ENCODE data around the gene SELL. TPM values are rescaled to one million over a fixed set of nuclear protein-coding genes. Genes with fewer than 3 reads are reported as not detected.
"Not testable (repeated sequence)": the region's sequence is repeated elsewhere in the genome, so short reads cannot be mapped to it uniquely, and the experiment has no call there.

The SELL gene
- total and polyA plus RNA-seq, 2 experiments from 2014 or later = 1.1 to 1.5 TPM

DNA sequence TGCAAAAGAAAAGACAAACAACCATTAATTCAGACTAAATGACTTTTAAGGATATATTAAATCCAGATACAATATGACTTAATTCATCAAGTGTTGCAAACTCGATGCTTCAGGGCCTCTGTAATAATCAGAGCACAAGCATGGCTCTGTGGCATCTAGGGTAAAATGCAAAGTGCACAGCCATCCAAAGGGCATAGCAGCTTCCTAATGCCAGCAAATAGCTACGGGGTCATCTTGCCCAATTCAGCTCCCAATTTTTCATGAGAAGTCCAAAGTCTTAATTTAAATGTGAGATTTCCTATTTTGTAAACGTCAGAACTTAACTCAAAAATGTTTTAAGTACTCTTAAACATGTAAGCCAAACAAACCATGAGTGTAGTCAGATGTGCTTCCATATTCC is 14.5 kb upstream of the SELL start:
- Histone ChIP-seq H3K4me2 (no peak overlapping the region), H3K27ac (no peak overlapping the region), H3K9me2 (replicated peaks; ENCODE audit: insufficient read depth) (no peaks in the 10 kb centered on the region), H3K4me1 (ENCODE audit: insufficient read depth) (peaks cover 13% of the 10 kb centered on the region), H3K9me3 (ENCODE audit: low read depth) (no peaks in the 10 kb centered on the region), H3K4me3 (no peak overlapping the region), H3K27me3 (no peaks in the 10 kb centered on the region), H3K36me3 (replicated peaks; ENCODE audit: insufficient read depth, low read depth) (no peaks in the 10 kb centered on the region), H2AFZ (no peak overlapping the region), H3K79me2 (no peaks in the 10 kb centered on the region), H4K20me1 (ENCODE audit: insufficient read depth, poor library complexity, severe bottlenecking) (no peaks in the 10 kb centered on the region)
- TF ChIP-seq EZH2phosphoT487 (IDR thresholded peaks at IDR 0.05; ENCODE audit: low read depth, severe bottlenecking, unreplicated experiment) = no peak
- no peak for TF ChIP-seq EZH2 (IDR thresholded peaks at IDR 0.05; ENCODE audit: borderline replicate concordance)
- TF ChIP-seq, protein P1, sequence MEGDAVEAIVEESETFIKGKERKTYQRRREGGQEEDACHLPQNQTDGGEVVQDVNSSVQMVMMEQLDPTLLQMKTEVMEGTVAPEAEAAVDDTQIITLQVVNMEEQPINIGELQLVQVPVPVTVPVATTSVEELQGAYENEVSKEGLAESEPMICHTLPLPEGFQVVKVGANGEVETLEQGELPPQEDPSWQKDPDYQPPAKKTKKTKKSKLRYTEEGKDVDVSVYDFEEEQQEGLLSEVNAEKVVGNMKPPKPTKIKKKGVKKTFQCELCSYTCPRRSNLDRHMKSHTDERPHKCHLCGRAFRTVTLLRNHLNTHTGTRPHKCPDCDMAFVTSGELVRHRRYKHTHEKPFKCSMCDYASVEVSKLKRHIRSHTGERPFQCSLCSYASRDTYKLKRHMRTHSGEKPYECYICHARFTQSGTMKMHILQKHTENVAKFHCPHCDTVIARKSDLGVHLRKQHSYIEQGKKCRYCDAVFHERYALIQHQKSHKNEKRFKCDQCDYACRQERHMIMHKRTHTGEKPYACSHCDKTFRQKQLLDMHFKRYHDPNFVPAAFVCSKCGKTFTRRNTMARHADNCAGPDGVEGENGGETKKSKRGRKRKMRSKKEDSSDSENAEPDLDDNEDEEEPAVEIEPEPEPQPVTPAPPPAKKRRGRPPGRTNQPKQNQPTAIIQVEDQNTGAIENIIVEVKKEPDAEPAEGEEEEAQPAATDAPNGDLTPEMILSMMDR (IDR thresholded peaks at IDR 0.05; ENCODE audit: poor library complexity) = no peak
- no peak for DNase-seq (ENCODE audit: low spot score)
- WGBS (ENCODE audit: low lambda C conversion rate, missing lambda C conversion rate) = 74% methylated on average over 3 of the region's 3 CpGs

DNA sequence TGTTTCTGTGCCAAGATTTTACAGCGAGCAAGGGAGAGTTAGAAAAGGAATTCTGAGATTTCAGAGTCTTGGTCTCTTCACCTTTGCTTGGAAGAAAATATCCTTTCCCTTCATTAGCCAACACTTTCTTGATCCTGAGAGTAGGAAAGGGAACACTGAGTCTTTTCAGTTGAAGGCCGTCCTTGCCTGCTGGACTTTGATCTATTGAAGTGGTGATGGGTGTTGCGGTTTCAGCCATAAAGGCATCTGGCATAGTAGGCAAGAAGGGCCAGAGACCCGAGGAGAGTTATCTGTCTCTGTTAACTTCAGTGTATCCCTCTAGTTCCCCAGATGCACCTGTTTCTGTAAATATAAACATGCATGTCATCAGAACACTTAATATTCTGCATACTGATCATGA is 12.7 kb upstream of the SELL start:
- Histone ChIP-seq H3K27me3 (no peaks in the 10 kb centered on the region), H3K36me3 (replicated peaks; ENCODE audit: insufficient read depth, low read depth) (no peaks in the 10 kb centered on the region), H3K4me3 (no peak overlapping the region), H3K9me3 (ENCODE audit: low read depth) (no peaks in the 10 kb centered on the region), H3K4me2 (no peak overlapping the region), H3K4me1 (ENCODE audit: insufficient read depth) (peaks cover 13% of the 10 kb centered on the region), H2AFZ (no peak overlapping the region), H3K9me2 (replicated peaks; ENCODE audit: insufficient read depth) (no peaks in the 10 kb centered on the region), H4K20me1 (ENCODE audit: insufficient read depth, poor library complexity, severe bottlenecking) (no peaks in the 10 kb centered on the region), H3K79me2 (no peaks in the 10 kb centered on the region), H3K27ac (no peak overlapping the region)
- TF ChIP-seq EZH2 (IDR thresholded peaks at IDR 0.05; ENCODE audit: borderline replicate concordance) (no peak), EZH2phosphoT487 (IDR thresholded peaks at IDR 0.05; ENCODE audit: low read depth, severe bottlenecking, unreplicated experiment) (no peak)
- TF ChIP-seq, protein P1 (IDR thresholded peaks at IDR 0.05; ENCODE audit: poor library complexity) = no peak
- no peak for DNase-seq (ENCODE audit: low spot score)
- 59% methylated on average over 4 of the region's 4 CpGs for WGBS (ENCODE audit: low lambda C conversion rate, missing lambda C conversion rate)

DNA sequence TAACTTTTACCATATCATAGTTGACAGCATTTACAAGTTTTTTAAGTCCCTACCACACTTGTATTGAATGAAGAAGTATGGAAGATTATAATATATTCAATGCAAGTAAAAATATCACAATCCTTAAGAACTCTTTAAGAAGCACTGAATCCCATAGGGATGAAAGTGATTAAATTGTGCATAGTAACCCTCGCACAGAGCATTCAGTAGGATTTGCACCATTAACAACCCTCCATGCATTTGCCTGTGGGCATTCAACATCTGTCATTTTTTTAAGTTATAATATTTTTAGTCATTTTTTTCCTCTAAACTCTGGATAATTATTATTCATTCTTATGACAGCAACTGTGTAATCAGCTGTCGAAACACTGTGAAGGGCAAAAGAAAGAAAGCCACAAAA is 12.3 kb upstream of the SELL start:
- no peaks in the 10 kb centered on the region for H3K36me3 ChIP-seq (replicated peaks; ENCODE audit: insufficient read depth, low read depth)
- H3K27ac ChIP-seq = no peak overlapping the region
- no peak overlapping the region for H3K4me3 ChIP-seq
- 76% methylated on average over 2 of the region's 2 CpGs for WGBS (ENCODE audit: low lambda C conversion rate, missing lambda C conversion rate)
- H2AFZ ChIP-seq = no peak overlapping the region
- no peak overlapping the region for H3K4me2 ChIP-seq
- H3K27me3 ChIP-seq = no peaks in the 10 kb centered on the region
- no peaks in the 10 kb centered on the region for H3K9me3 ChIP-seq (ENCODE audit: low read depth)
- H3K9me2 ChIP-seq (replicated peaks; ENCODE audit: insufficient read depth) = no peaks in the 10 kb centered on the region
- H3K79me2 ChIP-seq = no peaks in the 10 kb centered on the region
- no peak for DNase-seq (ENCODE audit: low spot score)
- TF ChIP-seq EZH2 (IDR thresholded peaks at IDR 0.05; ENCODE audit: borderline replicate concordance) = no peak
- TF ChIP-seq, protein P1 (IDR thresholded peaks at IDR 0.05; ENCODE audit: poor library complexity) = no peak
- TF ChIP-seq EZH2phosphoT487 (IDR thresholded peaks at IDR 0.05; ENCODE audit: low read depth, severe bottlenecking, unreplicated experiment) = no peak
- H3K4me1 ChIP-seq (ENCODE audit: insufficient read depth) = peaks cover 13% of the 10 kb centered on the region
- H4K20me1 ChIP-seq (ENCODE audit: insufficient read depth, poor library complexity, severe bottlenecking) = no peaks in the 10 kb centered on the region

DNA sequence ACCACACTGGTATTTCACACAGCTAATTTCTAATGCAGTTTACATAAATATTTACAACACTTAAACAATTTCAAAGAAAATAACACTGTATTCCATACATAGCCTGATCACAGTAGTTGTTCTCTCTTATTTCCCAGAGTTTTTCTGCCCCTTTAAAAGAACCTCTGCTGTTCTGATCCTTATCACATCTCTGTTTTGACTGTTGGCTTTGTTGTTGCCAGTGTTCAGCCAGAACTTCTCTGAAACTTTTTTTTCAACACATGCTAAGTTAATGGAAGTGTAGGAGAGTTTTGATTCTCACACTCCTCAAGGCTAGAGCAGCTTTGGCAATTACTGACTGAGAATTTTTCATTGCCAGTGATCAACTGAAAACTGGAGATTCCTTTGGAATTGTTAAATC is 11.4 kb upstream of the SELL start:
- no peak for DNase-seq (ENCODE audit: low spot score)
- no peaks in the 10 kb centered on the region for H3K9me3 ChIP-seq (ENCODE audit: low read depth)
- no peaks in the 10 kb centered on the region for H3K9me2 ChIP-seq (replicated peaks; ENCODE audit: insufficient read depth)
- no peaks in the 10 kb centered on the region for H3K27me3 ChIP-seq
- H3K36me3 ChIP-seq (replicated peaks; ENCODE audit: insufficient read depth, low read depth) = no peaks in the 10 kb centered on the region
- no peak overlapping the region for H2AFZ ChIP-seq
- TF ChIP-seq EZH2 (IDR thresholded peaks at IDR 0.05; ENCODE audit: borderline replicate concordance) (no peak), EZH2phosphoT487 (IDR thresholded peaks at IDR 0.05; ENCODE audit: low read depth, severe bottlenecking, unreplicated experiment) (no peak)
- TF ChIP-seq, protein P1 (IDR thresholded peaks at IDR 0.05; ENCODE audit: poor library complexity) = no peak
- H3K27ac ChIP-seq = no peak overlapping the region
- no peaks in the 10 kb centered on the region for H4K20me1 ChIP-seq (ENCODE audit: insufficient read depth, poor library complexity, severe bottlenecking)
- no peaks in the 10 kb centered on the region for H3K79me2 ChIP-seq
- peaks cover 13% of the 10 kb centered on the region for H3K4me1 ChIP-seq (ENCODE audit: insufficient read depth)
- H3K4me2 ChIP-seq = no peak overlapping the region
- no peak overlapping the region for H3K4me3 ChIP-seq

DNA sequence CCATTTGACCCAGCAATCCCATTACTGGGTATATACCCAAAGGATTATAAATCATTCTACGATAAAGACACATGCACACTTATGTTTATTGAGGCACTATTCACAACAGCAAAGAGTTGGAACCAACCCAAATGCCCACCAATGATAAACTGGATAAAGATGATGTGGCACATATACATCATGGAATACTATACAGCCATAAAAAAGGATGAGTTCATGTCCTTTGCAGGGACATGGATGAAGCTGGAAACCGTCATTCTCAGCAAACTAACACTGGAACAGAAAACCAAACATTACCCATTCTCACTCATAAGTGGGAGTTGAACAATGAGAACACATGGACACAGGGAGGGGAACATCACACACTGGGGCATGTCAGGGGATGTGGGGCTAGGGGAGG is 3.7 kb upstream of the SELL start:
- H3K27me3 ChIP-seq; H3K4me3 ChIP-seq; H2AFZ ChIP-seq; H3K4me1 ChIP-seq (ENCODE audit: insufficient read depth); H3K9me3 ChIP-seq (ENCODE audit: low read depth); H3K4me2 ChIP-seq; H3K79me2 ChIP-seq; H3K27ac ChIP-seq; DNase-seq (ENCODE audit: low spot score); H4K20me1 ChIP-seq (ENCODE audit: insufficient read depth, poor library complexity, severe bottlenecking); H3K36me3 ChIP-seq (replicated peaks; ENCODE audit: insufficient read depth, low read depth); H3K9me2 ChIP-seq (replicated peaks; ENCODE audit: insufficient read depth): not testable (repeated sequence)
- 78% methylated on average over 2 of the region's 2 CpGs for WGBS (ENCODE audit: low lambda C conversion rate, missing lambda C conversion rate)
